Neural cell (in vitro differentiated cells): ENCODE data around the gene MAT1A. TPM values are rescaled to one million over a fixed set of nuclear protein-coding genes. Genes with fewer than 3 reads are reported as not detected.

Experiments used
- H2AFZ ChIP-seq: fragments of 200-600, 300-800 bp; sonication (generic), shearing (Covaris generic); 2 replicates; pipeline ENCODE4 v1.6.0; 2014; ENCODE audit warnings: low read depth, mild to moderate bottlenecking, antibody characterized with exemption, low read length, moderate library complexity
- H3F3A ChIP-seq: fragments of 200-600 bp; shearing (Covaris generic); 2 replicates; pipeline ENCODE4 v1.6.1; 2016; ENCODE audit warnings: mild to moderate bottlenecking, moderate library complexity, mixed read lengths, antibody characterized with exemption, low read length; ENCODE audit not compliant: insufficient read depth, poor library complexity, severe bottlenecking
- H3K27ac ChIP-seq: fragments of 200-600, 300-800 bp; sonication (generic), shearing (Covaris generic); 2 replicates; pipeline ENCODE4 v1.5.1; 2014; ENCODE audit warnings: mild to moderate bottlenecking, low read length, moderate library complexity
- H3K27me3 ChIP-seq: fragments of 300-800, 200-600 bp; sonication (generic), shearing (Covaris generic); 2 replicates; pipeline ENCODE4 v1.6.0; 2014; ENCODE audit warnings: mild to moderate bottlenecking, low read depth, low read length, moderate library complexity; ENCODE audit not compliant: insufficient read depth
- H3K36me3 ChIP-seq: fragments of 300-800, 200-600 bp; sonication (generic), shearing (Covaris generic); 2 replicates; pipeline ENCODE4 v1.5.1; 2014; ENCODE audit warnings: mild to moderate bottlenecking, antibody characterized with exemption, low read length, moderate library complexity; ENCODE audit not compliant: insufficient read depth
- H3K4me2 ChIP-seq: fragments of 300-800, 200-600 bp; sonication (generic), shearing (Covaris generic); 2 replicates; pipeline ENCODE4 v1.6.0; 2014; ENCODE audit warnings: mild to moderate bottlenecking, low read length
- H3K4me3 ChIP-seq: fragments of 300-800, 200-600 bp; sonication (generic), shearing (Covaris generic); 2 replicates; pipeline ENCODE4 v1.5.1; 2014; ENCODE audit warnings: mild to moderate bottlenecking, low read length, moderate library complexity
- H3K79me2 ChIP-seq: fragments of 200-600 bp; shearing (Covaris generic); replicated peaks from 2 replicates; pipeline ENCODE4 v1.6.0; 2014; ENCODE audit warnings: mild to moderate bottlenecking, low read length, moderate library complexity; ENCODE audit not compliant: insufficient read depth
- H3K9ac ChIP-seq: fragments of 300-800, 200-600 bp; sonication (generic), shearing (Covaris generic); 2 replicates; pipeline ENCODE4 v1.6.1; 2016; ENCODE audit warnings: mild to moderate bottlenecking, low read length, mixed read lengths
- H3K9me2 ChIP-seq: fragments of 200-600 bp; shearing (Covaris generic); 2 replicates; pipeline ENCODE4 v1.6.1; 2016; ENCODE audit warnings: mild to moderate bottlenecking, low read length, mixed read lengths; ENCODE audit not compliant: insufficient read depth
- H3K9me3 ChIP-seq: fragments of 200-600, 300-800 bp; sonication (generic), shearing (Covaris generic); 2 replicates; pipeline ENCODE4 v1.6.1; 2016; ENCODE audit warnings: mild to moderate bottlenecking, mixed run types, low read length, moderate library complexity, mixed read lengths
- H4K20me1 ChIP-seq: fragments of 200-600 bp; shearing (Covaris generic); 2 replicates; pipeline ENCODE4 v1.6.1; 2016; ENCODE audit warnings: mild to moderate bottlenecking, mixed run types; ENCODE audit not compliant: insufficient read depth
- CTCF ChIP-seq: fragments of 450-650 bp; IDR thresholded peaks from 2 replicates; pipeline ENCODE4 v1.5.1; 2014; ENCODE audit warnings: antibody characterized with exemption, mild to moderate bottlenecking, moderate library complexity; ENCODE audit not compliant: poor library complexity, severe bottlenecking
- EP300 ChIP-seq: fragments of 450-650 bp; conservative IDR thresholded peaks from 2 replicates; pipeline ENCODE4 v1.6.1; 2014; ENCODE audit warnings: antibody characterized with exemption, mild to moderate bottlenecking, moderate library complexity; ENCODE audit not compliant: poor library complexity, severe bottlenecking
- EZH2 ChIP-seq: fragments of 200-600, 300-800 bp; shearing (Covaris generic), sonication (generic); IDR thresholded peaks from 2 replicates; pipeline ENCODE4 v1.6.1; 2014; ENCODE audit warnings: antibody characterized with exemption, low read length, borderline replicate concordance, mild to moderate bottlenecking; ENCODE audit not compliant: insufficient read depth, poor library complexity, severe bottlenecking
- MXI1 ChIP-seq: fragments of 450-650 bp; conservative IDR thresholded peaks from 2 replicates; pipeline ENCODE4 v1.6.1; 2014; ENCODE audit warnings: antibody characterized with exemption, mild to moderate bottlenecking; ENCODE audit not compliant: poor library complexity, severe bottlenecking
- POLR2AphosphoS5 ChIP-seq: IDR thresholded peaks from 2 replicates; pipeline ENCODE4 v1.6.1; 2012
- RAD21 ChIP-seq: fragments of 450-650 bp; conservative IDR thresholded peaks from 2 replicates; pipeline ENCODE4 v1.6.1; 2014; ENCODE audit warnings: antibody characterized with exemption, mild to moderate bottlenecking, moderate library complexity
- SMC3 ChIP-seq: fragments of 450-650 bp; conservative IDR thresholded peaks from 2 replicates; pipeline ENCODE4 v1.6.1; 2014; ENCODE audit warnings: antibody characterized with exemption, mild to moderate bottlenecking, moderate library complexity; ENCODE audit not compliant: poor library complexity
- TAF1 ChIP-seq: IDR thresholded peaks from 2 replicates; pipeline ENCODE4 v1.6.1; 2012; ENCODE audit warnings: low read depth
- polyA plus RNA-seq: library from polyadenylated mRNA; depleted of rRNA; stranded (reverse); fragments of >200 nt; gene quantifications from 2 replicates; pipeline ENCODE4 v1.2.3, GENCODE V29; 2014
- TF ChIP-seq, protein P1 (sequence below): IDR thresholded peaks from 2 replicates; pipeline ENCODE4 v1.6.1; 2012; ENCODE audit warnings: borderline replicate concordance

MAT1A gene
- polyA plus RNA-seq, 1 donor from 2014 or later = not detected

DNA sequence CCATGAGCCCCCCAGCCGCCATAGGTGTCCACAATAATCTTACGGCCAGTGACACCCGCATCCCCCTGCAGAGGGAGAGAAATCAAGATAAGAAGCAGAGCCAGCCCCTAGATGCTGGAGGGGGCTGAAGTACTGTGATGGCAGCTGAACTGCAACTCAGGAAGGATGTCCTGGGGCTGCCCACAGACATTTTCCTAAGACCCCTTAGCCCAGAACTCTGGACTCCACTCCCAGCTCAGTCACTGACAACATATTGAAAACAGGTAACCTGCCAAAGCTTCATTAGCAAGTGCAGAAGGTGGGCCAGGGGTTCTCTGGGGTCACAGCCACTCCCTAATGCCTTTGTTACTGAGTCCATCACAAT, 14.3 kb downstream of the MAT1A start:
- H3K79me2 ChIP-seq = no peaks in the 10 kb centered on the region
- H3K27me3 ChIP-seq = no peaks in the 10 kb centered on the region
- no peaks in the 10 kb centered on the region for H3K9me3 ChIP-seq
- H3K36me3 ChIP-seq = no peaks in the 10 kb centered on the region
- no peak overlapping the region for H3K4me3 ChIP-seq
- H3K4me2 ChIP-seq = no peak overlapping the region
- no peak overlapping the region for H2AFZ ChIP-seq
- no peaks in the 10 kb centered on the region for H3K9me2 ChIP-seq
- H3K27ac ChIP-seq = no peak overlapping the region
- H3K9ac ChIP-seq = no peak overlapping the region
- TF ChIP-seq SMC3 = no peak
- TF ChIP-seq EP300 = no peak
- TF ChIP-seq TAF1 = no peak
- TF ChIP-seq RAD21 = no peak
- no peak for TF ChIP-seq POLR2AphosphoS5
- TF ChIP-seq EZH2 = no peak
- no peak for TF ChIP-seq MXI1
- no peak for TF ChIP-seq CTCF
- TF ChIP-seq, protein P1, sequence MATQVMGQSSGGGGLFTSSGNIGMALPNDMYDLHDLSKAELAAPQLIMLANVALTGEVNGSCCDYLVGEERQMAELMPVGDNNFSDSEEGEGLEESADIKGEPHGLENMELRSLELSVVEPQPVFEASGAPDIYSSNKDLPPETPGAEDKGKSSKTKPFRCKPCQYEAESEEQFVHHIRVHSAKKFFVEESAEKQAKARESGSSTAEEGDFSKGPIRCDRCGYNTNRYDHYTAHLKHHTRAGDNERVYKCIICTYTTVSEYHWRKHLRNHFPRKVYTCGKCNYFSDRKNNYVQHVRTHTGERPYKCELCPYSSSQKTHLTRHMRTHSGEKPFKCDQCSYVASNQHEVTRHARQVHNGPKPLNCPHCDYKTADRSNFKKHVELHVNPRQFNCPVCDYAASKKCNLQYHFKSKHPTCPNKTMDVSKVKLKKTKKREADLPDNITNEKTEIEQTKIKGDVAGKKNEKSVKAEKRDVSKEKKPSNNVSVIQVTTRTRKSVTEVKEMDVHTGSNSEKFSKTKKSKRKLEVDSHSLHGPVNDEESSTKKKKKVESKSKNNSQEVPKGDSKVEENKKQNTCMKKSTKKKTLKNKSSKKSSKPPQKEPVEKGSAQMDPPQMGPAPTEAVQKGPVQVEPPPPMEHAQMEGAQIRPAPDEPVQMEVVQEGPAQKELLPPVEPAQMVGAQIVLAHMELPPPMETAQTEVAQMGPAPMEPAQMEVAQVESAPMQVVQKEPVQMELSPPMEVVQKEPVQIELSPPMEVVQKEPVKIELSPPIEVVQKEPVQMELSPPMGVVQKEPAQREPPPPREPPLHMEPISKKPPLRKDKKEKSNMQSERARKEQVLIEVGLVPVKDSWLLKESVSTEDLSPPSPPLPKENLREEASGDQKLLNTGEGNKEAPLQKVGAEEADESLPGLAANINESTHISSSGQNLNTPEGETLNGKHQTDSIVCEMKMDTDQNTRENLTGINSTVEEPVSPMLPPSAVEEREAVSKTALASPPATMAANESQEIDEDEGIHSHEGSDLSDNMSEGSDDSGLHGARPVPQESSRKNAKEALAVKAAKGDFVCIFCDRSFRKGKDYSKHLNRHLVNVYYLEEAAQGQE = no peak
- no peaks in the 10 kb centered on the region for H3F3A ChIP-seq
- H4K20me1 ChIP-seq = no peaks in the 10 kb centered on the region

- Histone ChIP-seq H3K9ac (no peak overlapping the region), H4K20me1 (no peaks in the 10 kb centered on the region), H3K27ac (no peak overlapping the region), H2AFZ (no peak overlapping the region), H3K4me2 (no peak overlapping the region), H3K9me3 (no peaks in the 10 kb centered on the region), H3F3A (no peaks in the 10 kb centered on the region), H3K79me2 (no peaks in the 10 kb centered on the region), H3K4me3 (no peak overlapping the region), H3K36me3 (no peaks in the 10 kb centered on the region), H3K9me2 (no peaks in the 10 kb centered on the region), H3K27me3 (no peaks in the 10 kb centered on the region)
- TF ChIP-seq POLR2AphosphoS5 = no peak
- no peak for TF ChIP-seq CTCF
- no peak for TF ChIP-seq MXI1
- no peak for TF ChIP-seq RAD21
- TF ChIP-seq TAF1 = no peak
- TF ChIP-seq EZH2 = no peak
- TF ChIP-seq, protein P1 = no peak
- TF ChIP-seq EP300 = no peak
- TF ChIP-seq SMC3 = no peak
These were observed 14.9 kb downstream of the MAT1A start for GRCh38 chr10:80274396-80275134.
